HG03066 (cell line): ENCODE data around the gene ASPSCR1.

Source experiments
- ATAC-seq: cut with Tn5 transposase; IDR thresholded peaks from one replicate; pipeline ENCODE4 v1.9.1; 2021; ENCODE audit warnings: low read depth; ENCODE audit not compliant: unreplicated experiment

ASPSCR1 gene

DNA sequence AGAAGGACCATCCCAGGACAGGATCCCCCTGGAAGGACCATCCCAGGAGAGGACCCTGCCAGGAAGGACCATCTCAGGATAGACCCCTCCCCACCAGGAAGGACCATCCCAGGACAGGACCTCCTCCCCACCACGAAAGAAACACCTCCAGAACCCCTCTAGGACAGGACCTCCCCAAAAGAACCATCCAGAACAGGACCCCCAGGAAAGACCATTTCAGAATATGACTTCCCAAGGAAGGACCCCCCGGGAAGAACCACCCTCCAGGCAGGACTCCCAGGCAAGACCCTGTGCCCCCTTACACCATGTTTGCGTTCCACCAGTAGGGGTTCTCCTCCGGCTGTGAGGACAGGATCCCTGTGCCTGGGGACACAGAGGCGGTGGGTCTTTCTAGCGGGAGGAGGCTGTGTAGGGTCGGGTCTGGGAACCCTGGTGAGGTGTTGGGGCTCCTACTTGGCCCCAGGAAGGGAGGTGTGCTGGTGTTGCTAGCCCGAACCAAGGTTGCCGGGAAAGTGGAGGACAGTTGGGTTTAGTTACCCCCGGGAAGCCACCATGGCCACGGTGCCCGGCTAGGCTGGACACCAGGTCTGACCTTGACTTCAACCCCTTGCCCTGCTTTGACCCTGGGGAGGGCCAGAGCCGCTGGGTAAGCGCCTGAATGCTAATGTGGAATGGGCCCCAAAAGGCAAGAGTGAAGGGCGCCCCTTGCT is 18.6 kb upstream of the ASPSCR1 start:
- ATAC-seq, result no peak

DNA sequence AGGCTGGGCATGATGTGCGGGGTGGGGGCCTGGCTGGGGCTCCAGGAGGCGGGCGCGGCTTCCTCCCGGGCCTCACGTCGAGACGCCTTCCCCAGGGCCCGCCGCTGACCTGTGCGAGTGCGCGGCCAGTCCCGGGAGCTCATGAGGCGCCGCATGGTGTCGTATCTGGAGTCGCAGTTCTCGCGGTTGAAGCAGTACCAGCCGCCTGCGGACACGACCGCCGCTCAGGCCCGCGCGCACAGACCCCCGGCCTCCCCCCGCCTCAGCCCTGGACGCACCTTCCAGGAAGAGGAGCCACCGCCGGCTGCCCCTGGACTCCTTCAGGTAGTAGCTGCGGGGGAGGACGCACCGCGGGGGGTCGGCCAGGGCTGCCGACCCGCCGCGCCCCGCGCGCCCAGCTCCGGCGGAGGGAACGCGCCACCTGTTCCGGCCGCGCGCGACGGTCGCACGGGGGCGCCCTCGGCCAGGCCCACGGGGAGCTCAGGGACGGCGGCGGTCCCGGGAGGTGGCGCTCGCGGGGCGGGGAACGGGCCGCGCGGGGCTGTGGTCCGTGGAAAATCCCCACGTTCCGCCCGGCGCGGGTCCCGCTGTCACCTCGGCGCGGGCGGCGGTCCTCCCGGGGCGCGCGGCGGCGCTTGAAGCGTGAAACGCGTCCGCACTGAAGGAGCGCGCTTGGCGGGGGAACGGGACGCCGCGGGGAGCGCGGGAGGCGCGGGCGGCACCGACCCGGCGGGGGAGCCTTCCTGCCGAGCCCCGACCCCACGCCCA is 17.9 kb upstream of the ASPSCR1 start:
- no peak for ATAC-seq

DNA sequence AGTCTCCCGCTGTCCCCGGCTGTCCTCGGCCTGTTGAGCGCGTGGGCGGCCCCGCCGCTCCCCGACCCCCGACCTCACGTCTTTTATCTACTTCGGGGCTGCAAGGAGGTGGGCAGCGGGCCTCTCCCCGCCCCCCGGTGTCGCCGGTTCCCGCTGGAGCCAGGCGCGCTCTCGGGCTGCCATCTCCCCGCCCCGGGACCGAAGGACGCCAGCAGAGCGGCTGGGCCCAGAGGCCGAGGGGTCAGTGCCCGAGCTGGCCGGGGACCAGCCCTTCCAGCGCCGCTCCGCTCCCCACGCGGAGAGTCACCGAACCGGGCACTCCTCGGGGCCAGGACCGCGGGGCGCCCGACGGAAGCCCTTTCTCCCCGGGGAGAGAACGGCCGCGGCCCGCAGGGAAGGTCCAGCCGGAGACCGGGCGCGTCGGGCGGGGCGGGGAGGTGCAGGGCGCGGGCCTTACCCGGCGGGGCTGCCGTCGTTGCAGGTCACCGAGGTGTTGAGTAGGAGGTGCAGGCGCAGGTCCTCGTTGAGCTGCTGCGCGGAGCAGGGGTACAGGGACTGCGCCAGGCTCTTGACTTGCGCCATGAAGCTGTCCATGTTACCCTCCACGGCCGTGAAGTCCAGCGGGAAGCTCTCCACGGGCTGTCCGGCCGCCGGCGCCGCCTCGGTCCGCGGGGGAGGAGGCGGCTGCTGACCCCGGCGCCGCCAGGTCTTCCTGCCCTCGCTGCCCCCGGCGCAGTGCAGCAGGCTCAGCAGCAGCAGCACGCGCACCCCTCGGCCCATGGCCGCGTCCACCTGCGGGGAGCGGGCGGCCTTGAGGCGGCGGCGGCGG is 17.1 kb upstream of the ASPSCR1 start:
- ATAC-seq, result no peak

DNA sequence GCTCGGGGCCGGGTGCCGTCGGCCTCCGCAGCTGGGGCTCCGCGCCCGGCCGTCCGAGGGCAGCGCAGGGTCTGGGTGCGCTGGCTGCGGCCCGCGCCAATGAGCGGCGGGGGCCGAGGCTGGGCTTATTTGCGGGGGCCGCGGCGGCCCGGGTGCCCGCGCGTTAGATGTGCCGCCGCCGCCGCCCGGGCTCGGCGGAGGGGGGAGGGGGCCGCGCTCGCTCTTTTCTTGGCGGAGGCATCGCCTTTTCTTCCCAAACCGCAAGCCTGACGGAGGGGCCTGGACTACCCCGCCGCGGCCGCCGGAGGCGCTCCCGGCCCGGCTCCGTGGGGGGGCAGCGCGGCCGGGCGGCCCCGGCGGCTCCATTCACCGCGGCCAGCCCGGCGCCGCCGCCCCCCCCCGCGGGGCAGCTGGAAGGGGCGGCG is 16.3 kb upstream of the ASPSCR1 start, which contains the start of gene NOTUM:
NOTUM (minus strand) TSS at position 101 of the 425 bp plus-strand sequence. CDS start 278 bp downstream, outside the sequence.
- no peak for ATAC-seq

DNA sequence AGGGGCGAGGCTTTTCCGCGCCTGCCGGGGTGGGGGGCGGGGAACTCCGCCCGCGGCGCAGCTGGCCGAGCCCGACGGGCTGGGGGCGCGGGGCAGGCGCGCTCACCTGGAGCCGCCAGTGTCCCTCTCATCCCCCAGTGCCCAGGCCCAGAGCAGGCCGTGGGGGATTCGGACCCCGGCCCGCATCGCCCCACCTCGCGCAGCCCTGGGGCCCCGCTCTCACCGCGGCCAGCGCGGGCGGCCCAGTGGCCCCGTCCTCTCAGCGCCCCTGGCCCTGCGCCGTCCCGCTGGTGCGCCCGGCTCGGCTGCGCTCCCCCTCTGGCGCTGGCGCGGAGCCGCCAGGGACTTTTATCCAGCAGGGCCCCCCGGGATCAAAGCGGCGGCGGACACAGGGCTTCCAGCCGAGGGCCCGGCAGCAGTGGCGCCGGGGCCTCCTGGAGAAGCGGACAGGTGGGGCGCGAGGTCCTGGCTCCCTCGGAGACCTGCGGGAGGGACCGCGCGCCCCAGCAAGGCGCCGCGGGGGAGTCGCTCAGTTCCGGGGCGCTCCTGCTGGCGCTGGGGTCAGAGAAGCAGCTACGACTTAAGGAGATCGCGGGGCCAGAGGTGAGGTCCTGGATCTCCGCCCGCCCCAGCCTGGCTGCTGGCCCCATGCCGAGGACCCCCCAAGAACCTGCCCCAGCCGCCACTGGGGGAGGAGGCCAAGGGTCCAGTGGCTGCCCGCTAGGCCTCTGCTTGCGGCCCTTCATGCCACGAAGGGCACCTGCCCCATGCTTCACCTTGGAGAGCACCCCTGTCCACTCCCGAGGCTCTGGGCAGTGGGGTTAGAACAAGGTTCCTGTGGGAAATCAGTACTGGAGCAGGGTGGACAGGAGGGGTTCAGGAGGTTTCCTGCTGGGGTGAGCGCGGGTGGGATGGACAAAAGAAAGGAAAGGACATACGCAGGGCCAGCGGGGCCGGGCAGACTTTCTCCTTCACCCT is 15.6 kb upstream of the ASPSCR1 start:
- no peak for ATAC-seq

DNA sequence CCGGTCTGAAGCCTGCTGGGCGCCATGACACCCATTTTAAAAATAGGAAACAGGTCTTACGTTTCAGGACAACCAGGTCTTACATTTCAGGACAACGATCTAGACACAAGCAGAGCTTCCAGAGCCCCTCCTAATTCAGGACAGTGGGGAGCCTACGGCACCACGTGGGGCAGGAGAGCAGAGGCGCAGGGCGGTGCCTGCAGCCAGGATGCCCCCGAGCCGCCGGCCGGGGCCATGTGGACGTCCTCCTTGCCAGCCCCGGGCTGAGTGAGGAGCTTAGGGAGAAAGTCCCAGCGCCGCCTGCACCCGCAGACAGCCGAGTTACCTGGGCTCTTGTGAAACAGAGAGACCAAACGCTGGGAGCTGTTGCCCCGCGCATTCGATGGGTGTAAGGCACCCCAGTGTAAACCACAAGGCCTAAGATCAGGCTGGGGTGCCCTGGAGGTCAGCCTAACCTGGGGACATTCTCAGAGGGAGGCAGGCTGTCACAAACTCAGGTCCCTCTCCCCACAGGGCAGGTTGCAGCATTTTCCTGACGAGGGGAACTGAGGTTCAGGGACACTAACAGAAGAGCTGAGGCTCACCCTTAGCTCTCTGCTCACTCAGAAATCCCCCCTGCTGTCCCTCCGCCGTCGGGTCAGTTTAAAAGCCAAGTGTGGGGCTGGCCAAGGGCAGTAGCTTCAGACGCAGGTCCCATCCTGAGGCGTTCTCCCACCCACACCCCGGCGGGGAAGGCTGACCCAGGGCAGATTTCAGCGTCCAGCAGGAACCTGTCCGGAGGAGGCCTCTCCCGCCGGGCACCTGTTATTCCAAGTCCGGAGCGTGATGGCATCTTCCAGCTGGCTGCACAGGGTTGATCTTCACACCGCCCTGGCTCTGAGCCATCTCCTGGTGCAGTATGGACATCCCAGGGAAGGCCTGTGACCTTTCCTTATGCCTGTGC is 14.7 kb upstream of the ASPSCR1 start:
- ATAC-seq, result no peak

DNA sequence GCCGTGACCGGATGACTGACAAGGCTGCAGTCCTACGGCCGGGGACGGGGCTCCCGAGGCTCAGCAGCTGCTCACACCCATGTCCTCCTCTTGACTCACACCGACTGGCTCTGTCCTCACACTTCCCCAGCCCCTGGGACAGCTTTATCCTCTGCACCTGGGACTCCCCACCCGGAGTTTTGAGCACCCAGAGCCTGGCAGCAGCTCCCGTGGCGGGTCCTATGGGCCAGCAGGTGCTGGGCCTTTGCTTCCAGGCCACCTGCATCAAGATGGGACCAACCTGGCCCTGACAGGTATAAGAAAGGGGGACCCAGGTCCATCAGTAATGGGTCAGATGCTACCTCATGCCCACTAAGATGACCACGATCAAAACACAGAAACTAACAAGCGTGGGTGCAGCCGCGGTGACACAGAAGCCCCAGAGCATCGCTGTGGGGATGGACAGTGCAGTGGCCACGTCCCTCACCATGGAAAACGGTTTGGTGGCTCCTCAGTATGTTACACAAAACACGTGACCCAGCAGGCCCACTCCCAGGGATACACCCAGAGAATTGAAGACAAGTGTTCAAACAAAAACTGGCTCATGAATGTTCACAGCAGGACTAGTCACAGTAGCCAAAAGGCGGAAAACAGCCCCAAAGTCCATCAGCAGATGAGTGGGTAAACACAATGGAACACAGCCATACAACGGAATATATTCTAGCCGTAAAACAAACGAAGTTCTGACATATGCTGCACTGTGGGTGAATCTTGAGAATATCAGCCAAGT is 13.2 kb upstream of the ASPSCR1 start:
- ATAC-seq, result no peak

DNA sequence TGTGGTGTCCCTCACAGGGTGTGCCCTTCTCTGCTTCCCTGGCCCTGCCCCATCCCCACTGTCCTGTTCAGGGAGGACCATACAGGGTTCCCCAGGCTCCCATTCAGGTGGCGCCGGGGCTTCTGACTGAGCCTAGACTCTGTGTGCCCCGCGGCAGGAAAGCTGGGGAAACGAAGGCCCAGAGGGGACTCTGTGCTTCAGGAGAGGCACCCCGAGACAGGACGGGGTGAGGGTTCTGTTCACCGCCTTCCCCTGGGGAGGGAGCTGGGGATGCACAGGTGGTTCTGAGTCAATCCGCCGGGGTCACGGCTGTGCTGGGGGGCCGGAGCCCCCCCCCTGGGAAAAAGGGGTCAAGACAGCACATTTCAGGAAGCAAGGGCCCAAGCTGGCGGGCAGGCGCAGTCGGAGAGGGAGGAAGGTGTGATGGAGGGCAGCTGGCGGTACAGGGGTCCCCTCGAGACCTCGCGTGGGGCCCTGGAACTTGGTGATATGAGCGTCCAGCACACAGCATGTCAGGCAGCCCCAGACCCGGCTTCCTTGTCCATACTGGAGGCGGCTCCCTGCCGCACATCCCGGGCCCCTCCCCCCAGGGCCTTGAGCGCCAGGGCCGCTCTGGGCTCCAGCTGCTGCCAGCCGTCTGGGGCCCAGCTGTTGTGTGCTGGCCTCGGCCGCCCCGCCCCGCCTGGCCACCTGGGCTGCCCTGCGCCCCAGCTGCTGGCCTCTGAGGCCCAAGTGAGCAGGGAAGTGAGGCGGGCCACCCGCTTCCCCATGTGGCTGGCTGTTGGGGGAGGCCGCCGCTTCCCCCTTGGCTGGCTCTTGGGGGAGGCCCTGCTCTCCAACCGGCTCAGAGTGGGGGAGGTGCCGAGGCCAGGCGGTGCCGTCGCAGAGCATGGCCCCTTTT is 10.8 kb upstream of the ASPSCR1 start:
- ATAC-seq, result no peak

DNA sequence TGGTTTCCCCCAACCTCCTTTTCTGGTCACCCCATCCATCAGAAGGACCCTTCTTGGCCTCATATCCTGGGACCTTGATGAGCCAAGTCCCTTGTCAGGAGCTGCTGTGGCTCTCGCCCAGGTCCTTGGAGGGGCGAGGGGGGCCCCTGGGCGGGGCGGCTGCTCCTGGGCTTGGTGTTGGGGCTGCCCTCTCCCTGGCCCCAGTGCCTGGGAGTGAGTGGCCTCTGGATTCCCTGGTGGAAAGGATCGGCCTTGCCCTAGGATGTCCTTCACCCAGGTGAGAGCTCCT is 10.2 kb upstream of the ASPSCR1 start:
- no peak for ATAC-seq

DNA sequence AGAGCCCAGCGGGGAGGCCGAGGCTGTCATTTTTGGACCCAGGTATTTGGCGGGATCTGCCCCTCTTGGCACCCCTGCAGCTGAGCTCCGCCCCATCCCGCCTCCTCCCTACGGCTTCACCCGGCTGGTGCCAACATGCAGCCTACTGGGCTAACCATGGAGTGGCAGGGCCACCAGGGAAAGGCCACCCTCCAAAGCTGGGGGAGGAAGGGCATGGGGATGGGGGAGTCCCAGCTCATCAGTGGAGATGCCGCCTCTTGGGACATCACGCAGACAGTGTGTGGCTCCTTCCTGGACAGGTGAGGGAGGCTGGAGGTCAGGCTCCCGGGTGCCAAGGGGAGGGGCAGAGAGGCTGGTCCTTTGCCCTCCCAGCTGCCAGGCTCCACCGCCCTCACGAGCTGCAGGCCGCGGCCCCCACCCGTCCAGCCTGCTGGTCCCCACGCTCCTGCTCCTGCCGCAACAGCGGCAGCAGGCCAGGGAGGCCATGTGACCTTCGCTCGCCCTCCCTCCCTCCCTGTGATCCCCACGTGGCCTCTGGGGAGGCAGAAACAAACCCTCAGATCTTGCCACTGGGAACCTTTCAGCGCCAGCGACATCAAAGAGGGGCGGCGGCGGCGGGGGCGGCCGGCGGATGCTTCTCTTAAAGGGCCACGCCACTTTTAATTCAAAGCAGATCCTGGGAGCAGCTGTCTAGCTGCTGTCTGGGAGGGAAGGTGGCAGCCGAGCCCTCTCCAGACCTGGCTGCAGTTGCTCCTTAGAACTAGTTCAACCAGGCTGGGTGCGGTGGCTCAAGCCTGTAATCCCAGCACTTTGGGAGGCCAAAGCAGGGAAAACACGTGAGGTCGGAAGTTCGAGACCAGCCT is 9.7 kb upstream of the ASPSCR1 start:
- ATAC-seq, result no peak

DNA sequence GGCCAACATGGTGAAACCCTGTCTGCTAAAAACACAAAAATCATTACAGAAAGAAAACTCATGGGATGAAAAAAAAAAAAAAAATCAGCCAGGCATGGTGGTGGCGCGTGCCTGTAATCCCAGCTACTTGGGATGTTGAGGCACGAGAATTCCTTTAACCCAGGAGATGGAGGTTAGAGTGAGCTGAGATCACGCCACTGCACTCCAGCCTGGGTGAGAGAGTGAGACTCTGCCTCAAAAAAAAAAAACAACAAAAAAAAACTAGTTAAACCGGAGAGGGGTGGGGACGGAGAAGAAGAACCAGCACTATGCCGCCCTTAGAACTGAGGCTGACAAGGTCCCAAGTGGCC is 9.1 kb upstream of the ASPSCR1 start:
- no peak for ATAC-seq

DNA sequence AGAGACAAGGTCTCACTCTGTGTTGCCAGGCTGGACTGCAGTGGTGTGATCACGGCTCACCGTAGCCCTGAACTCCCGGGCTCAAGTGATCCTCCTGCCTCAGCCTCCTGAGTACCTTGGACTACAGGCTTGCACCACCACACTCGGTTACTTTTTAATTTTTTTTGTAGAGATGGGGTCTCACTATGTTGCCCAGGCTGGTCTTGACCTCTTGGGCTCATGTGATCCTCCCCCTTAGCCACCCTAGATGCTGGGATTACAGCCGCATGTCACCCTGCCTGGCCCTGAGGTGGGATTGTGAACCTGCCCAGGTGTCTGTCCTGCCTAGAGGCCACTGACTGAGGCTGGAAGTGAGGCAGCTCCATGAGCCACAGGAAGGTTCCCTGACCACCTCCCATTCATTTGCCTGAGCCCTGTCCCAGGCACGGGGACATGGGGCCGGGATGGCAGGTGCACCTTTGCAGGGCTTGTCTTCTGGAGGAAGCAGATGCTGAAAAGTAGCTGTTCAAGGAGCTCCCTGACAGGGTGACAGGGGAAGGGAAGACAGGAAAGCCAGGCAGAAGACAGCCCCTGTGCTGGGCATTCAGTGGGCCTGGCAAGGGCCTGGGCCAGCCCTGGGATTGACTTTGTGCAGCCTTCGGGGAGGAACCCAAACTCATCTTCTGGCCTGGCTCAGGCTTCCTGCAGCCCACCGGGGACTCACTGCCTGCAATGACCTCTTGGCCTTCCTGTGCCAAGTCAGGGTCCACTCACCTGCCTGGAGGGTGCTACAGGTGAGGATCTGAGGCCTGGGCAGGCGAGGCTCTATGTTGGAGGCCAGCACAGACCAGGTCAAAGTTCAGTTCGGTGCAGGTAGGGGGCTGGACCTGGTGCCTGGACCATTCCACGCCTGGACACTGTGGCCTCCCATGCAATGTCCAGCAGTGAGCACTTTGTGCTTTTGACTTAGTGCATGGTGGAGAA is 8.3 kb upstream of the ASPSCR1 start:
- ATAC-seq, result no peak

DNA sequence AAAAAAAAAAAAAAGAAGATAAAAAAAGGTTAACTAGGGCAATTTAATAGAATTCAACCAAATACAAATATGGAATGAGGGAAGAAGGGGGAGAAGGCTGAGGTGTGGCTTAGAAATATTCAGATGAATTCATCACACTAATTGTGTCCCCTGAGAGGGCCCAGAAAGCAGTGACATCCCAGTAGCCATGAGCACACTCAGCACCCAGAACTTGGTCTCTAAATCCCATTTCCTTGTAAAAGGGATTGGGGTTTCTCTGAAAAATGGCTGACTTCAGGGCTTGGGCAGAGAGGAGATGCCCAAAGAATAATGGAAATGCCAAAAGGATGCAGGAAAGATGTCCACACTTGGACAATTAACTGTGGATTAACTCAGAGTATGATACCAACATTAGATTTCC is 4.0 kb upstream of the ASPSCR1 start:
- ATAC-seq, result no peak

DNA sequence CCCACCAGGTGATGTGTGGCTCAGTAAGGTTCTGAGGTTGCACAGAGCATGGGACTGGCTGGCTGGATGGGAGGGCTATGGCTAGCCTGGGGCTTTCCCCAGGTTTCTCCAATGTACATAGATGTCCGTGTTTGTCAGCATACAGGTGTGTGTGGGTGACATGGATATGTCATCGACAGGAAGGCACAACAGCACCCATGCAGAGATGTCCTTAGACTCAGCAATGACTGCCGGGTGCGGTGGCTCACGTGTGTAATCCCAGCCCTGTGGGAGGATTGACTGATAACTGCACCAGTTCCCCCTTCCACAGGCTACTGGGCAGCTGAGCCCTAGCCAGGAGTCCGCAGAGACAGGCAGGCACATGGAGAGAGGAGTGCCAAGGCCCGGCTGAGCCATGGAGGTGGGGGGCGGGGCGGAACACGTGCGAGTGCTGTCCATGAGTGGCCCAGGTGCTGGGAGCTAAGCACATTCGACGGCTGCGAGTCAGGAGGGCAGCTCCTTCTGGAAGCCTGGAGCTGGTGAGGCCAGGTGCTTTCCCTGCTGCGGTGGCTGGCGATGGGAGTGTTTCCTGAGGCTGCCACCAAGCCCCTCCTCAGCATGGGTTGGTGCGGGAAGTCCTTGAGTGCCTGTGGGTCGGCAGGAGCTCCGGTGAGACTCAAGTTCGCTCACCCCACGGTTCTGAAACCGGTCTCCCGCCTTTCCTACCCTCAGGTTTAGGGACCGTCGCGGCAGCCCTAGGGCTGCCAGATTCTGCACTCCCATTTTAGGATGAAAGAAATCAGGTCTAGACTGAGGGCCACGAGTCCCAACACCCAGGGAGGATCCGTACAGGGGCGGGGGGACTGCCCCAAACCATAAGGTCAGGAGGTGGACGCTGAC is 858 bp upstream of the ASPSCR1 start:
- peak; percentile 3 for ATAC-seq
